GM12878 (cell line): ENCODE data around the gene AP3B1. TPM values are rescaled to one million over a fixed set of nuclear protein-coding genes. Genes with fewer than 3 reads are reported as not detected.

Experiments used
- ATF3 ChIP-seq: IDR thresholded peaks from 2 replicates; pipeline ENCODE4 v1.6.1; 2011; ENCODE audit warnings: low read depth, mild to moderate bottlenecking, low read length, moderate library complexity, borderline replicate concordance; ENCODE audit errors: extremely low read depth
- CBFB ChIP-seq: IDR thresholded peaks from 2 replicates; pipeline ENCODE4 v1.6.1; 2016; ENCODE audit warnings: antibody characterized with exemption, low read depth
- CTCF ChIP-seq, 3 experiments: IDR thresholded peaks in 2 of 3; conservative IDR thresholded peaks in 1 of 3; 2 replicates each; pipeline ENCODE4 v1.5.1; 2011; ENCODE audit warnings: low read depth in 3 of 3, low read length in 3 of 3, mild to moderate bottlenecking in 3 of 3, control low read depth in 2 of 3, moderate library complexity in 2 of 3, inconsistent platforms in 1 of 3, mixed read lengths in 1 of 3; ENCODE audit not compliant: control insufficient read depth in 2 of 3, insufficient read depth in 1 of 3; ENCODE audit errors: extremely low read depth in 1 of 3
- E2F4 ChIP-seq: IDR thresholded peaks from 2 replicates; pipeline ENCODE4 v1.6.1; 2012; ENCODE audit warnings: low read depth, low read length, improper control_type of control experiment
- HDAC6 ChIP-seq: fragments of 200-600 bp; sonication (generic); IDR thresholded peaks from one replicate; pipeline ENCODE4 v1.8.0; 2017; ENCODE audit warnings: antibody characterized with exemption; ENCODE audit not compliant: unreplicated experiment
- JUNB ChIP-seq: IDR thresholded peaks from 2 replicates; pipeline ENCODE4 v1.6.1; 2016; ENCODE audit warnings: antibody characterized with exemption, mild to moderate bottlenecking
- MXI1 ChIP-seq: fragments of 150-350 bp; IDR thresholded peaks from 2 replicates; pipeline ENCODE4 v1.6.1; 2011; ENCODE audit warnings: low read depth, mild to moderate bottlenecking, inconsistent platforms, low read length, improper control_type of control experiment
- NBN ChIP-seq: fragments of 450-650 bp; IDR thresholded peaks from 2 replicates; pipeline ENCODE4 v1.6.1; 2016
- PAX5 ChIP-seq: IDR thresholded peaks from 2 replicates; pipeline ENCODE4 v1.6.1; 2011; ENCODE audit warnings: low read depth, low read length, borderline replicate concordance
- SREBF2 ChIP-seq: IDR thresholded peaks from 2 replicates; pipeline ENCODE4 v1.6.1; 2012; ENCODE audit warnings: mild to moderate bottlenecking, low read length
- TARDBP ChIP-seq: IDR thresholded peaks from 2 replicates; pipeline ENCODE4 v1.6.1; 2016; ENCODE audit warnings: borderline replicate concordance
- TCF12 ChIP-seq: IDR thresholded peaks from 2 replicates; pipeline ENCODE4 v1.6.1; 2011; ENCODE audit warnings: low read depth, mild to moderate bottlenecking, low read length
- ZNF217 ChIP-seq: fragments of 450-650 bp; IDR thresholded peaks from 2 replicates; pipeline ENCODE4 v1.6.1; 2017; ENCODE audit warnings: antibody characterized with exemption, mild to moderate bottlenecking
- polyA plus RNA-seq, 11 experiments: library from polyadenylated mRNA; depleted of rRNA in 4 of 11; unstranded in 6 of 11; stranded (reverse) in 5 of 11; fragments of >200 nt; fragmentation: Nextera tagmentation in 4 of 11; fragmentation: Illumina TruSeq in 1 of 11; extraction: Ambion mirVana in 4 of 11; extraction: Trizol in 1 of 11; gene quantifications; 1 replicate in 1 of 11; 2 replicates in 10 of 11; pipeline versions ENCODE4 v1.2.1 to v1.2.3, GENCODE V29; 2011 to 2016; ENCODE audit warnings: inconsistent platforms in 2 of 11, missing spikeins in 2 of 11, low read depth in 1 of 11
- total RNA-seq, 4 experiments: library from RNA; depleted of rRNA in 3 of 4; stranded (reverse); fragments of >200 nt in 3 of 4; fragmentation: Illumina TruSeq in 1 of 4; extraction: Trizol in 1 of 4; gene quantifications; 2 replicates each; pipeline versions ENCODE4 v1.2.1 to v1.2.3, GENCODE V29; 2013 to 2021
- TF ChIP-seq, protein P1 (sequence below): fragments of 450-650 bp; IDR thresholded peaks from 2 replicates; pipeline ENCODE4 v1.6.1; 2017; ENCODE audit warnings: low read depth, mild to moderate bottlenecking, moderate library complexity
- TF ChIP-seq, protein P2 (sequence below): fragments of 450-650 bp; formaldehyde crosslinking; IDR thresholded peaks from 2 replicates; pipeline ENCODE4 v1.4.0; 2020; ENCODE audit warnings: mild to moderate bottlenecking, moderate library complexity
- TF ChIP-seq, protein P3 (sequence below): IDR thresholded peaks from 2 replicates; pipeline ENCODE4 v1.6.1; 2011; ENCODE audit warnings: borderline replicate concordance, low read depth, mild to moderate bottlenecking, moderate library complexity, low read length; ENCODE audit not compliant: insufficient read depth, poor library complexity, severe bottlenecking

Gene AP3B1
- total and polyA plus RNA-seq, 10 of the 15 experiments (the other 5 are each of a cell fraction or from before 2014, with no cell fraction given), result 30.9 to 70.8 (median 46.0) TPM

DNA sequence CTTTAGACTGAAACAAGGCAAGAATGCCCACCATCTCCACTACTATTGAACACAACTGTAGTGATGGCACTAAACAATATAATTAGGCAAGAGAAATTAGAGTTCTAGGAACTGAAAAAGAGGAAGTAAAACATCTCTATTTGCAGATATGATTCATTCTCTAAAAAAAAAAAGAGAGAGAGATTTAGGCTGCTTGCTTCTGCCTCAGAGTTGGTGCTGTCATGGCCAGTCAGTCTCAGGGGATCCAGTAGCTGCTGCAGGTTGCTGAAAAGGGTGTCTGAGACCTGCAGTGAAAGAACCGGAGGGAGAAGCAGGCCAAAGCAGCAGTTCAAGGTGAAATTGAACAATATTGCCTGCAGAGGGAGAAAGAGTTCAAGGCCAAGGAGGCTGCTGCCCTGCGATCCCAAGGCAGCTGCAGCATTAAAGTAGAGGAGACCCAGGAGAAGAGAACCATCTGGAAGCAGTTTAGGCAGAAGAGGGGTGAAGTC is 72.5 kb downstream of the AP3B1 start (continued):
- TF ChIP-seq, protein P1, sequence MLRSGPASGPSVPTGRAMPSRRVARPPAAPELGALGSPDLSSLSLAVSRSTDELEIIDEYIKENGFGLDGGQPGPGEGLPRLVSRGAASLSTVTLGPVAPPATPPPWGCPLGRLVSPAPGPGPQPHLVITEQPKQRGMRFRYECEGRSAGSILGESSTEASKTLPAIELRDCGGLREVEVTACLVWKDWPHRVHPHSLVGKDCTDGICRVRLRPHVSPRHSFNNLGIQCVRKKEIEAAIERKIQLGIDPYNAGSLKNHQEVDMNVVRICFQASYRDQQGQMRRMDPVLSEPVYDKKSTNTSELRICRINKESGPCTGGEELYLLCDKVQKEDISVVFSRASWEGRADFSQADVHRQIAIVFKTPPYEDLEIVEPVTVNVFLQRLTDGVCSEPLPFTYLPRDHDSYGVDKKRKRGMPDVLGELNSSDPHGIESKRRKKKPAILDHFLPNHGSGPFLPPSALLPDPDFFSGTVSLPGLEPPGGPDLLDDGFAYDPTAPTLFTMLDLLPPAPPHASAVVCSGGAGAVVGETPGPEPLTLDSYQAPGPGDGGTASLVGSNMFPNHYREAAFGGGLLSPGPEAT, result peak; percentile 40; the same call in 1 of the 2 replicates
- no peak for TF ChIP-seq ATF3
- peak; percentile 52 to 61 (median 59); a peak in 5 of 6 replicates for TF ChIP-seq CTCF (IDR thresholded peaks at IDR 0.05 in 2 of 3, conservative IDR thresholded peaks at IDR 0.05 in 1 of 3; ENCODE audit: control insufficient read depth in 2 of 3, extremely low read depth in 1 of 3, insufficient read depth in 1 of 3, low read depth in 3 of 3, low read length in 3 of 3)
- TF ChIP-seq CBFB, result no peak
- TF ChIP-seq TARDBP, result 0 out of 2 replicates have a peak, but pooled peaks have one; percentile 78
- peak; percentile 91 for TF ChIP-seq NBN
- TF ChIP-seq JUNB, result peak; percentile 96
- TF ChIP-seq ZNF217, result no peak
- TF ChIP-seq SREBF2, result no peak
- 0 out of 2 replicates have a peak, but pooled peaks have one; percentile 39 for TF ChIP-seq TCF12
- TF ChIP-seq, protein P2, sequence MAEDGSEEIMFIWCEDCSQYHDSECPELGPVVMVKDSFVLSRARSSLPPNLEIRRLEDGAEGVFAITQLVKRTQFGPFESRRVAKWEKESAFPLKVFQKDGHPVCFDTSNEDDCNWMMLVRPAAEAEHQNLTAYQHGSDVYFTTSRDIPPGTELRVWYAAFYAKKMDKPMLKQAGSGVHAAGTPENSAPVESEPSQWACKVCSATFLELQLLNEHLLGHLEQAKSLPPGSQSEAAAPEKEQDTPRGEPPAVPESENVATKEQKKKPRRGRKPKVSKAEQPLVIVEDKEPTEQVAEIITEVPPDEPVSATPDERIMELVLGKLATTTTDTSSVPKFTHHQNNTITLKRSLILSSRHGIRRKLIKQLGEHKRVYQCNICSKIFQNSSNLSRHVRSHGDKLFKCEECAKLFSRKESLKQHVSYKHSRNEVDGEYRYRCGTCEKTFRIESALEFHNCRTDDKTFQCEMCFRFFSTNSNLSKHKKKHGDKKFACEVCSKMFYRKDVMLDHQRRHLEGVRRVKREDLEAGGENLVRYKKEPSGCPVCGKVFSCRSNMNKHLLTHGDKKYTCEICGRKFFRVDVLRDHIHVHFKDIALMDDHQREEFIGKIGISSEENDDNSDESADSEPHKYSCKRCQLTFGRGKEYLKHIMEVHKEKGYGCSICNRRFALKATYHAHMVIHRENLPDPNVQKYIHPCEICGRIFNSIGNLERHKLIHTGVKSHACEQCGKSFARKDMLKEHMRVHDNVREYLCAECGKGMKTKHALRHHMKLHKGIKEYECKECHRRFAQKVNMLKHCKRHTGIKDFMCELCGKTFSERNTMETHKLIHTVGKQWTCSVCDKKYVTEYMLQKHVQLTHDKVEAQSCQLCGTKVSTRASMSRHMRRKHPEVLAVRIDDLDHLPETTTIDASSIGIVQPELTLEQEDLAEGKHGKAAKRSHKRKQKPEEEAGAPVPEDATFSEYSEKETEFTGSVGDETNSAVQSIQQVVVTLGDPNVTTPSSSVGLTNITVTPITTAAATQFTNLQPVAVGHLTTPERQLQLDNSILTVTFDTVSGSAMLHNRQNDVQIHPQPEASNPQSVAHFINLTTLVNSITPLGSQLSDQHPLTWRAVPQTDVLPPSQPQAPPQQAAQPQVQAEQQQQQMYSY, result no peak
- peak; percentile 64; the same call in 1 of the 2 replicates for TF ChIP-seq PAX5
- TF ChIP-seq MXI1, result peak; percentile 19; the same call in 1 of the 2 replicates
- no peak for TF ChIP-seq HDAC6
- no peak for TF ChIP-seq E2F4
- TF ChIP-seq, protein P3, sequence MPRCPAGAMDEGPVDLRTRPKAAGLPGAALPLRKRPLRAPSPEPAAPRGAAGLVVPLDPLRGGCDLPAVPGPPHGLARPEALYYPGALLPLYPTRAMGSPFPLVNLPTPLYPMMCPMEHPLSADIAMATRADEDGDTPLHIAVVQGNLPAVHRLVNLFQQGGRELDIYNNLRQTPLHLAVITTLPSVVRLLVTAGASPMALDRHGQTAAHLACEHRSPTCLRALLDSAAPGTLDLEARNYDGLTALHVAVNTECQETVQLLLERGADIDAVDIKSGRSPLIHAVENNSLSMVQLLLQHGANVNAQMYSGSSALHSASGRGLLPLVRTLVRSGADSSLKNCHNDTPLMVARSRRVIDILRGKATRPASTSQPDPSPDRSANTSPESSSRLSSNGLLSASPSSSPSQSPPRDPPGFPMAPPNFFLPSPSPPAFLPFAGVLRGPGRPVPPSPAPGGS, result peak; percentile 48
